HG02938 (cell line): Measurements from ENCODE around the gene KCNG3.
"Not testable (repeated sequence)": the region's sequence is repeated elsewhere in the genome, so short reads cannot be mapped to it uniquely, and the experiment has no call there.

Source experiments
- ATAC-seq: cut with Tn5 transposase; IDR thresholded peaks from one replicate; pipeline ENCODE4 v1.9.1; 2021; ENCODE audit warnings: mild to moderate bottlenecking, moderate library complexity; ENCODE audit not compliant: unreplicated experiment

KCNG3 gene

GRCh38 chr2:42435628-42436027, 58.2 kb downstream of the KCNG3 start:
- ATAC-seq: no peak

DNA sequence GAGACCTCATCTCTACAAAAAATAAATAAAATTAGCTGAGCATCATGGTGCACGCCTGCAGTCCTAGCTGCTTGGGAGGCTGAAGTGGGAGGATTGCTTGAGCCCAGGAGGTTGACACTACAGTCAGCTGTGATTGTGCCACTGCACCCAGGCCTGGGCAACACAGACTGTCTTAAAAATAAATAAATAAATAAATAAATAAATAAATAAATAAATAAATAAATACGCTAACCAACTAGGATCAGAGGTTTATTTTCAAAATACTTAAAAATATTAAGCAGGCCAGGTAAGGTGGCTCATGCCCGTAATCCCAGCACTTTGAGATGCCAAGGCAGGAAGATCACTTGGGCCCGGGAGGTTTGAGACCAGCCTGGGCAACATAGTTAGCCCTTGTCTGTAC, 63.6 kb downstream of the KCNG3 start:
- no peak for ATAC-seq

GRCh38 chr2:42429352-42429751, 64.4 kb downstream of the KCNG3 start:
- no peak for ATAC-seq

GRCh38 chr2:42425697-42426096, 68.1 kb downstream of the KCNG3 start:
- no peak for ATAC-seq

DNA sequence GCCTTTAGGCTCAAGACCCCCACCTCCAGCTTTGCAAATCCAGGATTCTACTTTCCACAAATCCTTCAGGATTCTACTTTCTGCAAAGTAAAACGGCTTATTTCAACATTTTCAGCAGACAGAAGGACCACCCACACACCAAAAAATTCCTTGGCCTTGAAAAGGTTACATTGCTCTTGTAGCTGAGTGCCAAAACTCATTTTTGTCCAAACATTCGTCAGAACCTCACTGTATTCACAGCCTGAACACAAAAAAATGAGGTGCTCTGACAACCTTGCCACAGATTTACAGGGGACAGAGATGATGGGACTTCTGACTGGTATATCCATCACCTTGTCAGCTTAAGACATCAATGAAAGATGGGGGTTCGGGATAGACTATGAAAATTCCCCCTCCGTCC, 69.7 kb downstream of the KCNG3 start:
- ATAC-seq: no peak

GRCh38 chr2:42421601-42422239, 72.1 kb downstream of the KCNG3 start:
- no peak for ATAC-seq

DNA sequence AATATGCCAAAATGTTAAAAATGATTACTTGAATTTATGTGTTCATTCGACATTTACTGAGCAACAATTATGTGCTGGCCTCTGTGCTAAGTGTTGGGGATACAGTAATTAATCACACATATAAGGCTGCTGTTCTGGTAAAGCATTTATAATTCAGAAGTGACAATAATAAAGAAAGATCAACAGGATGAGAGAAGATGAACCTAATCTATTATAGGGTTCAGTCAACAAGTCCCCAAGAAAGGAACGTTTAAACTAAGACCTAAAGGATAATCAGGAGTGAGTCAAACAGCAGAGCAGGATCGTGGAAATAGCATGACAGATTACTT, 72.7 kb downstream of the KCNG3 start:
- ATAC-seq: no peak

DNA sequence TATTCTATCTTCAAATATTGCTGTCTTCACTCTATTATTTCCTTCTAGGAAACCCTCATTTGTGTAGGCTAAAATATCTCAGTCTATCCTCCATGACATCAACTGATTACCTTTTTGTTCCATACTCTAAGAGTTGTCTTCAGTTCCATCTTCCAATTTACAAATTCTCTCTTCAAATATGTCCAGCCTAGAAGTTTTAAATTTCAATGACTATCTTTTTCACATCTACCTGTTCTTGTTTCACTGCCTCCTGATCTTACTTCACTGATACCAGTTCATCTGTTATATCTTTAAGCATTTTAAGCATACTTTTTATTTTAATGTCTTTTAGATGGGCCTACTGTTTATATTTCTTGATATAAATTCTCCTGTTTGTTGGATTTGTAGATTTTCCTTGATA, 79.1 kb downstream of the KCNG3 start:
- ATAC-seq: no peak

DNA sequence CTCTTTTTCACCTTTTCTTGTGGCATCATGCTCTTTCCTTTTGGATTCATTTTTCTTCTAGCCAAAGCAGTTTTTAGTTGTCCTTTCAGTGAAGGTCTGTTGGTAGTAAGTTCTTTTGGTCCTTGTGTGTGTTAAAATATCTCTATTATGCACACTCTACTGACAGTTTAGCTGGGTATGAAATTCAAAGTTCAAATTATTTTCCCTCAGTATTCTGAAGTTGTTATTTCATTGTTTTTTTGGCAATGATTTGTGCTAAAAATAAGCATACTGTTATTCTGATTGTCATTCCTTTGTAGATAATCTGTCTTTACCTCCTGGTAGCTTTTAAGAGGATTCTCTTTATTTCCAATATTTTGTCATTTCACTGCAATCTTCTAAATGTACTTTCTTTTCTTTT, 79.6 kb downstream of the KCNG3 start:
- ATAC-seq: no peak

DNA sequence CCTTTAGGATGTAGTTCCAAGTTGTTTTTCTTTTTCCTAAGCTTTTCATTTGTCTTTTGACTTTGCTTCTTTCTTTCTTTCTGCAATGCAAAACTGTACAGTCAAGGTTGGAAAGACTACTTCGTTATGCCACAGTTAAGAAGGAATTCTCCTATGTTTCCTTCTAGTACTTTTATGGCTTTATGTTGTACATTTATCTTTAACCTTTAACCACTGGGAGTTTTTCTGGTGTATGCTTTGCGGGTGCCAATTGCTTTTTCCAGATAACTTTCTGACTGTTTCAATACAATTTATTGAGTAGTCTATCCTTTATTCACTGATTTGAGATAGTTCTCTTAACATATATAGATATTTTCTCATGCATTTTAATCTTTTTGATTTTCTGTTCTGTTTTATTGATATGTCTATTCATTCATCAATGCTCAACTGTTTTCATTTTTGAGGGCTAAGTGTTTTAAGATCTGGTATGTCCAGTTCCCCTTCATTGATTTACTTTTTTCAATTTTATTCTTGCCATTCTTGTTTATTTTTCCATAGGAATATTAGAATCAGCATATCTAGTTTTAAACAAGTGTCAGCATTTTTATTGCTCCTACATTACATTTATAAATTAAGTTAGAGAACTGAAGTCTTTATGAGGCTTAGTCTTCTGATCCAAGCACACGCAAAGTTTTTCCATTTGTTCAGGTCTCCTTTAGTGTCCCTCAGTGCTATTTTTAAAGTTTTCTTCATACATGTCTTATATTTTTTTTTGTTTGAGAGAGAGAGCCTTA, 82.9 kb downstream of the KCNG3 start:
- no peak for ATAC-seq

- no peak for ATAC-seq
Observed at GRCh38 chr2:42408009-42408408, 85.8 kb downstream of the KCNG3 start.

DNA sequence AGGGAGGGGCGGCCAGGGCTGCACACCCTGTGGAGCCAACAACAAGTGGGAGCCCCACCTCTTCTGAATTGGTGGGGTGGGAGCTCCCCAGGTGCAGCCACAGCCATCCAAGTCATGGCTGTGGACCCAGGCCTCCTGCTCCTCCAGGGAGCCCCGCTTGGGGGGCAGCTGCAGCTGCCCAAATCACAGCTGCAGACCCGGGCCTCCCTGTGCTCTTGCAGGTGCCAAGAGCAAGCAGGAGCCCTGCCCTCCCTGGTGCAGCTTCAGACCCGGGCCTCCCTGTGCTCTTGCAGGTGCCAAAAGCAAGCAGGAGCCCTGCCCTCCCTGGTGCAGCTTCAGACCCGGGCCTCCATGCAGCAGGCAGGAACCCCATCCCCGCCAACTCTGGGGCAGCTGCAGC, 86.3 kb downstream of the KCNG3 start:
- no peak for ATAC-seq

- no peak for ATAC-seq
Observed at GRCh38 chr2:42404676-42405075, 89.1 kb downstream of the KCNG3 start.

GRCh38 chr2:42401773-42402172, 92.0 kb downstream of the KCNG3 start:
- ATAC-seq: no peak

DNA sequence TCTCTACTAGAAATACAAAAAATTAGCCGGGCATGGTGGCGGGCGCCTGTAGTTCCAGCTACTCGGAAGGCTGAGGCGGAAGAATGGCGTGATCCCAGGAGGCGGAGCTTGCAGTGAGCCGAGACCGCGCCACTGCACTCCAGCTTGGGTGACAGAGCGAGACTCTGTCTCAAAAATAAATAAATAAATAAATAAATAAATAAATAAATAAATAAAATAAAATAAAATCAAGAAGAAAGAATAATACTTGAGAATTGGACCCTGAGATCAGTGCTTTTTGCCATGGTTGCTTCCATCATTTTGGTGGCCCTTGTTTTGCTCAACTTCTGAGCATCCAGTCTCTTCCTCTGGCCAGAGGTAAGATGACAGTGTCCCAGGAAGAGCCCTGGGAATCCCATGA, 95.7 kb downstream of the KCNG3 start:
- not testable (repeated sequence) for ATAC-seq

- not testable (repeated sequence) for ATAC-seq
Observed at GRCh38 chr2:42393320-42393719, 100.5 kb downstream of the KCNG3 start.

GRCh38 chr2:42392191-42392590, 101.6 kb downstream of the KCNG3 start:
- ATAC-seq: no peak
